ENCODE measurements around the gene AQP2.

Gene AQP2

GRCh38 chr12:49937639-49938300 lies 12.8 kb upstream of the AQP2 start:
- DNase-seq (ENCODE audit: extremely low spot score, insufficient read length, low read depth) (no peak), FAIRE-seq (no peak)

DNA sequence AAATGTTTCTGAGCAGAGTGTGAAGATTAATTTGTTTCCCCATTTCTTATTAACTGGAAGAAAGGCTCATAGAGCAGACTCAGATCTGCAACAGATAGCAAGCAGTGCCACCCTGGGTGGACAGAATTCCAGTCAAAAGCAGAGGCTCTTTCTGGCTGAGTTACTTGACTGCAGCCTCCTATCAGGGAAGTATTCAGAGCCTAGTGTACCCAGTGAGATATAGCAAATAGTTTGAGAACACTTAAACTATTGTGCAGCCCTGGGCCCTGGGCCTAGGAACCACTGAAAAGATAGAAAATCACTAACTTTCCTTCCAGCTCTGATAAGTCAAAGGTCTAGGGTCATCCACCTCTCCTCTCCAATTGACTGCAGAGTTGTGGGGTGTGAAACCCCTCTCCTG lies 11.2 kb upstream of the AQP2 start:
- FAIRE-seq (no peak), DNase-seq (ENCODE audit: extremely low spot score, insufficient read length, low read depth) (no peak)

- no peak for FAIRE-seq
- DNase-seq (ENCODE audit: extremely low spot score, insufficient read length, low read depth) = no peak
Observed at GRCh38 chr12:49939707-49940106, 10.8 kb upstream of the AQP2 start.

DNA sequence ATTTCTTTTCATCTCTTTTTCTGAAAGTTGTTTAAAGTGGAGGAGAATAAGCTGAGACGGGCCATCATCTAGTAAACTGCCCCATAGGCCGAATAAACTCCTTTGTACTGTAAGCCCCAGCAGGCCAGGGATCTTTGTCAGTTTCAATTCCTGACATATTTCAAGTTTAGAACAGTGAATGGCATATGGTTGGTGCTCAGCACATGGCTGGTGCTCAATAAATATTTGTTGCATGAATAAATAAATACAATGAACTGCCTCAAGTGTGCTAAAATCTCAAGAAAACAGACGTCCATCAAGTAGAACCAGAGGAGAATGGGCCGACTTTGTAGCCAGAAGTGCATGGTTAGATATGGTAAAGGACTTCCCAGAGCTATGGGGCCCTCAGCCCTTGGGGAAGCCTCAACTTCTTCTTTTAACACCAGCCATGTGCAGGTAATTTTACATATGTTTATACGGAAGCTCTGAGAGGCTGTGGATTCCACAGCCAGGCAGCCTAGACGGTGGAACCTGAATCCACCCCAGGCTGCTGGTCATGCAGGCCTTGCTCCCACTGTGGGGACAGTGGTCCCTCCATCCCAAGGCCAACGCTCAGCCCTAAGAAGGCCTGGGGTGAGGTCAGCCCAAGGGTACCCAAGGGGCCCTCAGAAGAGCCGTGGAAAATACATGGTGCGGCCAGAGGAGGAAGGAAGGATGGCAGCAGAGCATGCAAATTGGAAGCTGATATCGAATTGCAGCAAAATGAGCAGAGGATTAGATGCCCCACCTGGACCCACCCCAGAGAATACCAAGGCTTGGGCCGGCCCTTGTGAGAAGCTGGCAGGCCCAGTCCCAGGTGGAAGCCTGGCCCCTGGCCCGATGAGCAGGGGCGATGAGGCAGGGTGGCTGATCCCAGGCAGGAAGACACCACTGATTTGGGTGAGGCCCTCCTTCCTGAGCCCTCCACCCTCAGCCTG lies 8.7 kb upstream of the AQP2 start:
- DNase-seq (ENCODE audit: extremely low spot score, insufficient read length, low read depth) (no peak), FAIRE-seq (no peak)

DNA sequence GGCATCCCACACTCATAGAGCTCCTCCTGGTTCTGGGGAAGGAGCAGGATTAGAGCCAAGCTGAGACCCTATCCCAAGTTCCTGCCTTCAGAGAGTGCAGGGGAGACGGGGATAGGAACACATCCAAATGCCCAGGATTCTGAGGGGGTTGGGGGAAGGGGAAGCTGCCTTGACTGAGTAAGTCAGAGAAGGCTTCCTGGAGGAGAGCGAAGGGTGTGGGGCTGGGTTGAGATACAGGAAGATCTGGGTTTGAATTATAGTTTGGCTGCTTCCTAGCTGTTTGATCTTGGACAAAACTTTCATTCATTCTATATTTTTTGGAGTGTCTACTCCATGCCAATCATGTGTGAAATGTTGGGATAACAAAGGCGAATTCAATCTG lies 8.0 kb upstream of the AQP2 start:
- no peak for DNase-seq (ENCODE audit: extremely low spot score, insufficient read length, low read depth)
- FAIRE-seq = no peak

GRCh38 chr12:49942921-49943624 lies 7.5 kb upstream of the AQP2 start:
- FAIRE-seq (no peak), DNase-seq (ENCODE audit: extremely low spot score, insufficient read length, low read depth) (no peak)

DNA sequence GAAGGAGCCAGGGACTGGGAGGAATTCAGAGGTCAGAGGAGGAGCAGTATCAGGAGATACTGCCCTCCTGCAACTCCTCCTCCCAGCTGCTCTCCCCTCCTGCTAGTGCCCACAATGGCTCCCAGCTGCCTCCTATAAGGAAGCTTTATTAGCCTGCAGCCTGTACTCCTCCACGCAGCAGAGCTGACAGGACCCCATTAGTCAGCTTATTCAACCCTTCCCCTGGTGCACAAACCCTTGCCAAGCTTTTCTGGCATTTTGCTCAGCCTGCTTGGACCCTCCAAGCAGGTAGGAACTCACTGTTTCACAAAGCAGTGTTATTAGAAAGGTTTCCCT lies 6.9 kb upstream of the AQP2 start:
- DNase-seq (ENCODE audit: extremely low spot score, insufficient read length, low read depth) = no peak
- FAIRE-seq = no peak

- DNase-seq (ENCODE audit: extremely low spot score, insufficient read length, low read depth) = no peak
- FAIRE-seq = no peak
Observed at GRCh38 chr12:49944046-49944445, 6.5 kb upstream of the AQP2 start.

DNA sequence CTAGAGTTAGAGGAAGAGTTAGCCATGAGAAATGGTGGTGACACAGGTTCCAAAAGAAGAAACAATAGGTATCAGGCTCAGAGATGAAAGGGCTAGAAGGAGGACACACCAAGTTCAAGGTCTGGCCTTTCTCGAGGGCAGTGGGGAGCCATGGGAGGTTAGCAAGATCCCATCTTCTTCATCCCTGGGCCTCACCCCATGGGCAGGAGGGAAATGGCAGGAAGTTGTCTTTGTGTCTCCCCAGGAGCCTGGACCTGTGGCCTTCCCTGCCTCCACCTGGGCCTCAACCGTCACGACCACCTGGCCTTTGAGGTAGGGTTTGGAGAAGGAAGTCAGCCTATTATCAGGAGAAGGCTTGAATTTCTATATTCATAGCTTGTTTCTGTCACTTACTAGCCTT lies 5.8 kb upstream of the AQP2 start:
- DNase-seq (ENCODE audit: extremely low spot score, insufficient read length, low read depth) (no peak), FAIRE-seq (no peak)

GRCh38 chr12:49945394-49946080 lies 5.0 kb upstream of the AQP2 start:
- DNase-seq (ENCODE audit: extremely low spot score, insufficient read length, low read depth) (peak; percentile 72), FAIRE-seq (peak; percentile 85)

DNA sequence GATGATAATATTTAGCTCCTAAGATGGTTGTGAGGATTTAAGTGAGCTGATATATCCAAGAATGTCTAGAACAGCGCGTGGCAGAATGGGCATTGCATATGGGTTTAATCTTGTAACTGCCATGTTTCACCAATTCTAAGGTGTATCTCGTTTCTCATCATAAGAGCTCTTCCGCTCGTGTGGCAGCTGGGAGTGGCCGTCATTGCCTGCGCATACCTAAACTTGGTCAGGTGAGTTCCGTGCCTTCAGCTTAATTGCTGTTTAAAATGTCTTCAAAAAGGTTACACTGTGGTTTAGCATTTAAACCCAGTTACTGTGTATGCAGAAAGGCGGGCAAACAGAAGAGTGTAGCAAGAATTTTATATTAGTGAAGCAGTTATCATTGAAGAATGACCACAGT lies 4.5 kb upstream of the AQP2 start:
- FAIRE-seq (no peak), DNase-seq (ENCODE audit: extremely low spot score, insufficient read length, low read depth) (no peak)

- no peak for FAIRE-seq
- no peak for DNase-seq (ENCODE audit: extremely low spot score, insufficient read length, low read depth)
Observed at GRCh38 chr12:49946497-49946896, 4.0 kb upstream of the AQP2 start.

- no peak for FAIRE-seq
Observed at GRCh38 chr12:49947593-49948226, 2.8 kb upstream of the AQP2 start.

GRCh38 chr12:49948866-49949845 lies 1.4 kb upstream of the AQP2 start:
- FAIRE-seq (no peak), DNase-seq (ENCODE audit: extremely low spot score, insufficient read length, low read depth) (no peak)

More at GRCh38 chr12:49947593-49948226, 2.8 kb upstream of the AQP2 start:
- DNase-seq (ENCODE audit: extremely low spot score, insufficient read length, low read depth) = no peak

DNA sequence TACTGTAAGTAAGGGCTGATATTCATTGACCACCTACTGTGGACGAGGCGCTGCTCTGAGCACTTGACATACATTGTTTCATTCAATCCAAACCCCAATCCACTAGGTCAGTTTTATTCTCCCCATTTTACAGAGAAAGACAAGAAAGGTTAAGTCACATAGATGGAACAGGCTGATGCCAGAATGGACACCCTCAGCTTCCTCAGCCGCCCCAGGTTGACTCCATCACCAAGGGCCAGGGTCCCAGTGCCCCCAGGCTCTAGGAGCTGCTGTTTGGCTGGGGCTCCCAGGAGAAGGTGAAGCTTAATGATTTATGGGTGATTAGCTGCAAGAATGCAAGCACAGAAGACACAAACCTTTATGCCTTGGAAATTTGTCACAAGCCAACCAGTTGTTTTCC lies 671 bp upstream of the AQP2 start:
- DNase-seq (ENCODE audit: extremely low spot score, insufficient read length, low read depth) (no peak), FAIRE-seq (no peak)

DNA sequence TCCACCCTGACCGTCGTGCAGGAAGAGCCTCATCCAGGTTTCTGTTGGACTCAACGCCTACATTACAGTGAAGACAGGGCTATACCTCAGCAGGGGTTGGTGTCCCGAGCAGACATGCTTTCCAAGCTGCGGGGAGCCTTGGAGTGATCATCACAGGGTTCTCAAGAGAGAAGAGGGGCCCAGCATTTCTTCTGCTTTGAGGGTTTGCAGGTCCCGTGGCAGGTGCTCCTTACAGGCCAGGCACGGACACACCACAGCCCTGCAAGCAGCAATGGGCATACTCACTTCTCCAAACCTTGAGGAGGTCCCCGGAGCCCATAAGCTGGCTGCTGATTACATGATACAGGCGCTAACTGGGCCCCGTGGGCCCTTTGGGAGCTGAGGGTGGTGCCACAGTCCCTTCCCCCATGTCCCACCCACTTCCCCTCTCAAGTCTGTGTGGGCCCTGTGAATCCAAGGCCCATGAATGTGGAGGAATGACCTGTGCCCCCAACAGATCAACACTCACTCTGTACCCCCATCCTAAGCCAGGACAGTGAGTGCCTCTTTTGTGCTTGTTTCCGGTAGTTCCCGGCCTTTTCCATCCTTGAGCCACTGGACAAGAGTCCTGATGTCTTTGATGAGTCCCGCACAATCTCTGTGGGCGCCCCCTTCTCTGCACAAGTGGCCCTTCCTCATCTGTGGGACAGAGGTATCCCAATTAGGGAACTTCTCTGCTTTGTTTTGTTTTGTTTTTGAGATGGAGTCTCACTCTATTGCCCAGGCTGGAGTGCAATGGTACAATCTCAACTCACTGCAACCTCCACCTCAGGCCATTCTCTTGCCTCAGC lies 1.1 kb downstream of the AQP2 start:
- FAIRE-seq (no peak), DNase-seq (ENCODE audit: extremely low spot score, insufficient read length, low read depth) (no peak)

DNA sequence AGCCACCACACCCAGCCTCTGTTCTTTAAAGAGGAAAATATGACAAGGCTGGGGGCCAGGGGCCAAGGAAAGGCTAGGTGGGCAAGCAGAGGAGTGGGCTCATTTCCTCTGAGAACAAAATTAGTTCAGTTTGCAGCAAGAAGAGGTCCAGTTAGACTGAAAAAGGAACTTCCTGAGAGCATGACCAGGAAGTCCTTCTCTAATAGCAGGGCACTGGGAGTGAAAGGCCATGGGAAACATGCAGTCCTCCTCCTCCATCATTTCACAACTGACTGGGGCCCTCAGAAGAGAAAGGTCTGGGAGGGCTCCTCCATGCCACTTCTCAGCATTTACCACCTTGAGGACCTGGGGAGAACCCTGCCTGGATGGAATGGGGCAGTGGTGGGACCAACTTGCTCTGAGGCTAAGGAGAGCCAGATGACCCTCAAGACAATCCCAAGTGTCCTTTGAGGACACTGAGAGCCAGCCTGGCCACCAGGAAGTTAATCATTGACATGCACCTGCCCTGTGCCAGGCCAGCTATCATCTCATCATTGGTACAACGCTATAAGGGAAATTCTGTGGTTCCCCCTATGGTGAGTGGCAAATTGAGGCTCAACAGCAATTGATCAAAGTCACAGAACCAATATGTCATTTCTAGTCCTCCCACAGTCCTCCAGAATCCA lies 2.0 kb downstream of the AQP2 start:
- DNase-seq (ENCODE audit: extremely low spot score, insufficient read length, low read depth) = no peak
- FAIRE-seq = no peak
